ENCODE measurements around the gene APBA2. TPM values are rescaled to one million over a fixed set of nuclear protein-coding genes. Genes with fewer than 3 reads are reported as not detected.

The APBA2 gene
- total RNA-seq, 4 donors from 2014 or later, result 3.3 to 5.4 (median 4.5) TPM

DNA sequence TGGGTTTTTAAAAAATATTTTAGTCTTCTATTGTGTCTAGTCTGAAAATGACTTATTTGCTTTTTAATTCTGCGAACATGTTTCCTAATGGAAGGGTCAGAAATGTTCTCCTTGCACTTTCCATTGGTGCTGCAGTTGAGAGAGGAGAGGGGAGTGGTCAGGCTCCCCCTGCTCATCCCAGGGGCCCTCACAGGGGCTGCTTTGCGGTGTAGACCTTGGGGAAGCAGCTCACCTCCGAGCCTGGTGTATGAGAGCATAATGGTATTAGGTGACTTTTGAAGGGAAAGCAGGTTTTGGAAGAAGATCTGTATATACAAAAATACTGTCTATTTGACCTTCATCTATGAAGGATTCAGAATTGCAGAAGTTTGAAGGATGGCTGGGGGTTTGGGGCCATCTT lies 28.3 kb downstream of the APBA2 start:
- no peaks in the 10 kb centered on the region for H3K4me1 ChIP-seq
- H3K27ac ChIP-seq, result no peak overlapping the region
- 80% methylated on average over 3 of the region's 3 CpGs for WGBS, 2 donors
- no peaks in the 10 kb centered on the region for H3K27me3 ChIP-seq
- TF ChIP-seq POLR2A (IDR thresholded peaks at IDR 0.05) (no peak), EP300 (IDR thresholded peaks at IDR 0.05) (no peak)
- H3K36me3 ChIP-seq, result no peaks in the 10 kb centered on the region
- no peaks in the 10 kb centered on the region for H3K9me3 ChIP-seq
- no peak overlapping the region for H3K4me3 ChIP-seq
- no peak for DNase-seq (ENCODE audit: low spot score in 2 of 2)

DNA sequence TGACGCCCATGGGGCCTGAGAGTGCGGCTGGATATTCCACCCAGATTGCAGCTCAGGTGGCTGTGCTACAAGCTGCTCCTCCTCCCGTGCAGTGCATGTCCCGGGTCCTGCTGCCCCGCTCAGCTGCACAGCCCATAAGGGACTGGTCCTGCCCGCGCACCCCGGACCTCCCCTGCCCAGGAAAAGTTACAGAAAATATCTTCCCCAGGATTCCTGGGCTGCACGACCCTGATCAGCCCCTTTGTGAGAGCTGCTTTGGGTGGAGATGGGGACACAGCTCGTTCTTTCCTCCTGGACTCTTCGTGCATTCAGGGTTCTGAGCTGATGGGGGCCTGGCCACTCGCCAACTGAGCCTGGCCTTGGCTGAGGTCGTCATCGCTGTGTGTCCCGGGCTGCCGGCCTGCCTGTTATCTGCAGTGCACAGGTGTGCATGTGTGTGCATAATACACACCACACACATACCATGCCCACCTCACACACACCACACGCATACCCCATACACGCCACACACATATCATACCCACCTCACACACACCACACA lies 28.8 kb downstream of the APBA2 start:
- Histone ChIP-seq H3K27me3 (no peaks in the 10 kb centered on the region), H3K36me3 (no peaks in the 10 kb centered on the region), H3K27ac (no peak overlapping the region), H3K4me3 (no peak overlapping the region), H3K9me3 (peaks cover 0 to 2% (median 0%) of the 10 kb centered on the region in 4 donors), H3K4me1 (no peaks in the 10 kb centered on the region)
- no peak for DNase-seq (ENCODE audit: low spot score in 2 of 2)
- TF ChIP-seq POLR2A (IDR thresholded peaks at IDR 0.05), result no peak
- no peak for TF ChIP-seq CTCF (IDR thresholded peaks at IDR 0.05)
- TF ChIP-seq EP300 (IDR thresholded peaks at IDR 0.05), result no peak
- WGBS, 2 donors, result 48 to 65% methylated on average over 10 to 12 of the region's 18 CpGs

- DNase-seq (ENCODE audit: low spot score in 2 of 2), result no peak
- Histone ChIP-seq H3K4me3 (no peak overlapping the region), H3K27me3 (no peaks in the 10 kb centered on the region), H3K36me3 (no peaks in the 10 kb centered on the region), H3K9me3 (peaks cover 0 to 2% (median 0%) of the 10 kb centered on the region in 4 donors), H3K4me1 (no peaks in the 10 kb centered on the region), H3K27ac (no peak overlapping the region)
- WGBS, 2 donors, result 96 to 98% methylated on average over 3 of the region's 3 CpGs
- TF ChIP-seq POLR2A (IDR thresholded peaks at IDR 0.05) (no peak), EP300 (IDR thresholded peaks at IDR 0.05) (no peak), CTCF (IDR thresholded peaks at IDR 0.05) (no peak)
These were observed 29.5 kb downstream of the APBA2 start for GRCh38 chr15:28915041-28915810.

- H3K27ac ChIP-seq, result no peak overlapping the region
- no peak for TF ChIP-seq EP300 (IDR thresholded peaks at IDR 0.05)
- TF ChIP-seq POLR2A (IDR thresholded peaks at IDR 0.05), result no peak
- DNase-seq (ENCODE audit: low spot score in 2 of 2), result no peak
- 87 to 90% methylated on average over 15 of the region's 15 CpGs for WGBS, 2 donors
- no peaks in the 10 kb centered on the region for H3K36me3 ChIP-seq
- peaks cover 0 to 2% (median 0%) of the 10 kb centered on the region in 4 donors for H3K9me3 ChIP-seq
- no peak overlapping the region for H3K4me3 ChIP-seq
- H3K27me3 ChIP-seq, result no peaks in the 10 kb centered on the region
- no peaks in the 10 kb centered on the region for H3K4me1 ChIP-seq
These were observed 30.2 kb downstream of the APBA2 start for GRCh38 chr15:28915935-28916334.

GRCh38 chr15:28917791-28918140 lies 32.0 kb downstream of the APBA2 start:
- TF ChIP-seq EP300 (IDR thresholded peaks at IDR 0.05) (no peak), POLR2A (IDR thresholded peaks at IDR 0.05) (no peak), CTCF (IDR thresholded peaks at IDR 0.05) (no peak)
- peaks cover 0 to 2% (median 0%) of the 10 kb centered on the region in 4 donors for H3K9me3 ChIP-seq
- no peak overlapping the region for H3K27ac ChIP-seq
- H3K36me3 ChIP-seq, result no peaks in the 10 kb centered on the region
- no peak for DNase-seq (ENCODE audit: low spot score in 2 of 2)
- no peaks in the 10 kb centered on the region for H3K27me3 ChIP-seq
- H3K4me3 ChIP-seq, result no peak overlapping the region
- WGBS, 2 donors, result 72 to 80% methylated on average over 9 of the region's 9 CpGs
- no peaks in the 10 kb centered on the region for H3K4me1 ChIP-seq

Measured in tibial nerve (tissue), 4 donors.